PC-3 (cell line): ENCODE measurements around the gene RLN1. TPM values are rescaled to one million over a fixed set of nuclear protein-coding genes. Genes with fewer than 3 reads are reported as not detected.

Experiments
- ATAC-seq: fragments of 200-7000 bp; cut with Tn5 transposase; 2 replicates; pipeline ENCODE4 v1.9.1; 2020; ENCODE audit warnings: mild to moderate bottlenecking, moderate library complexity
- BruUV-seq: library from RNA; stranded (reverse); fragments of 400-500 nt; replicated peaks from 2 replicates; lab custom pipeline; 2021; lab: Mats Ljungman, UMichigan
- CTCF ChIA-PET: fragments of 300-600 bp; sonication (Branson Sonifier 250); formaldehyde crosslinking; loops from one replicate; lab custom pipeline; 2022; ENCODE audit warnings: antibody characterized with exemption; lab: Charles Lee
- POLR2A ChIA-PET: fragments of 300-600 bp; sonication (Branson Sonifier 250); formaldehyde crosslinking; loops from one replicate; lab custom pipeline; 2022; ENCODE audit warnings: antibody characterized with exemption; ENCODE audit not compliant: unreplicated experiment; lab: Charles Lee
- DNase-seq: peaks from one replicate; pipeline ENCODE4 v3.0.0-alpha.2; 2015
- H2AFZ ChIP-seq: fragments of 300-600 bp; sonication (generic); 2 replicates; pipeline ENCODE4 v1.6.0; 2016; ENCODE audit warnings: antibody characterized with exemption, low read length
- H3F3A ChIP-seq: fragments of 300-600 bp; sonication (generic); one replicate; pipeline ENCODE4 v1.6.0; 2017; ENCODE audit warnings: antibody characterized with exemption, low read length, control low read depth, mild to moderate bottlenecking; ENCODE audit not compliant: unreplicated experiment
- H3K27ac ChIP-seq: fragments of 300-600 bp; sonication (generic); 2 replicates; pipeline ENCODE4 v1.5.1; 2016; ENCODE audit warnings: mild to moderate bottlenecking, low read length
- H3K27me3 ChIP-seq: fragments of 300-600 bp; sonication (generic); 2 replicates; pipeline ENCODE4 v1.6.1; 2016; ENCODE audit warnings: low read length, mixed read lengths
- H3K36me3 ChIP-seq: fragments of 300-600 bp; sonication (generic); 2 replicates; pipeline ENCODE4 v1.6.1; 2016; ENCODE audit warnings: low read depth, mixed run types, low read length, mixed read lengths
- H3K4me1 ChIP-seq: fragments of 300-600 bp; sonication (generic); 2 replicates; pipeline ENCODE4 v1.5.1; 2016; ENCODE audit warnings: low read length; ENCODE audit not compliant: insufficient read depth
- H3K4me2 ChIP-seq: fragments of 300-600 bp; sonication (generic); 2 replicates; pipeline ENCODE4 v1.6.0; 2016; ENCODE audit warnings: low read length
- H3K4me3 ChIP-seq: fragments of 300-600 bp; sonication (generic); 2 replicates; pipeline ENCODE4 v1.5.1; 2016; ENCODE audit warnings: mild to moderate bottlenecking, low read length, mixed read lengths
- H3K79me2 ChIP-seq: fragments of 300-600 bp; sonication (generic); 2 replicates; pipeline ENCODE4 v1.6.1; 2017; ENCODE audit warnings: low read length, mixed read lengths
- H3K9ac ChIP-seq: fragments of 300-600 bp; sonication (generic); 2 replicates; pipeline ENCODE4 v1.6.0; 2016; ENCODE audit warnings: mild to moderate bottlenecking, low read length
- H3K9me2 ChIP-seq: fragments of 300-600 bp; sonication (generic); replicated peaks from 2 replicates; pipeline ENCODE4 v1.6.1; 2016; ENCODE audit warnings: mixed run types, low read length, mixed read lengths
- H3K9me3 ChIP-seq: fragments of 300-600 bp; sonication (generic); 2 replicates; pipeline ENCODE4 v1.6.1; 2016; ENCODE audit warnings: low read length, mixed read lengths
- H4K20me1 ChIP-seq: fragments of 300-600 bp; sonication (generic); 2 replicates; pipeline ENCODE4 v1.6.1; 2016; ENCODE audit warnings: low read length, mixed read lengths
- EZH2 ChIP-seq: fragments of 300-600 bp; sonication (generic); IDR thresholded peaks from one replicate; pipeline ENCODE4 v1.6.1; 2017; ENCODE audit warnings: antibody characterized with exemption, mild to moderate bottlenecking, low read length; ENCODE audit not compliant: unreplicated experiment
- EZH2phosphoT487 ChIP-seq: fragments of 300-600 bp; sonication (generic); IDR thresholded peaks from 2 replicates; pipeline ENCODE4 v1.6.1; 2018; ENCODE audit warnings: mild to moderate bottlenecking, antibody characterized with exemption, low read length, borderline replicate concordance
- intact Hi-C: fragments of 100-400 bp; cut with micrococcal nuclease; formaldehyde crosslinking; loops from 2 replicates; pipeline ENCODE4 v1.9.0; 2023
- total RNA-seq: library from RNA; depleted of rRNA; stranded (reverse); fragments of >200 nt; gene quantifications from 2 replicates; pipeline ENCODE4 v1.2.3, GENCODE V29; 2014
- TF ChIP-seq, protein P1 (sequence below): fragments of 300-600 bp; sonication (generic); conservative IDR thresholded peaks from 2 replicates; pipeline ENCODE4 v1.5.1; 2017; ENCODE audit warnings: antibody characterized with exemption, low read depth, mild to moderate bottlenecking, low read length

RLN1 gene
- total RNA-seq, 1 experiment from 2014 or later: not detected

DNA sequence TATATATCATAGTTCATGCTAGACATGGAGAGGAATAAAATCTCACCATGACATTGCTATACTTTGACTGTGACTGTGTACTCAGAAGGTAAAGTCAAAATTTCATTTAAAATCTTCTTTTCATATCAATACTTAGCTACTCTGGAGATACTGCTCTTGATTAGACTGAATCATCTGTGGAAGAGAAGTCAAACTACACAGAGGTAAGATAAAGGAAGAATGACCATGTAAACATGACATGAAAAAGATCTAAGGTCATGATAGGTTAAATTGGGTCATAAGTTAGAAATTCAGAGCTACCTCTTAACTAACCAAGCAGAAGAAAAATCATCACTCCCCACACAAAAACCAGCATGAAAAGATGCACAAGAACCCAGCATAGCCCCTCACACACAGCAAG is 44.8 kb upstream of the RLN1 start:
- POLR2A ChIA-PET: no interaction called here
- no peaks in the 10 kb centered on the region for H4K20me1 ChIP-seq
- no TSS peak for BruUV-seq

GRCh38 chr9:5382479-5382878 is 42.8 kb upstream of the RLN1 start:
- TF ChIP-seq EZH2phosphoT487: no peak
- no peak for TF ChIP-seq EZH2
- TF ChIP-seq, protein P1, sequence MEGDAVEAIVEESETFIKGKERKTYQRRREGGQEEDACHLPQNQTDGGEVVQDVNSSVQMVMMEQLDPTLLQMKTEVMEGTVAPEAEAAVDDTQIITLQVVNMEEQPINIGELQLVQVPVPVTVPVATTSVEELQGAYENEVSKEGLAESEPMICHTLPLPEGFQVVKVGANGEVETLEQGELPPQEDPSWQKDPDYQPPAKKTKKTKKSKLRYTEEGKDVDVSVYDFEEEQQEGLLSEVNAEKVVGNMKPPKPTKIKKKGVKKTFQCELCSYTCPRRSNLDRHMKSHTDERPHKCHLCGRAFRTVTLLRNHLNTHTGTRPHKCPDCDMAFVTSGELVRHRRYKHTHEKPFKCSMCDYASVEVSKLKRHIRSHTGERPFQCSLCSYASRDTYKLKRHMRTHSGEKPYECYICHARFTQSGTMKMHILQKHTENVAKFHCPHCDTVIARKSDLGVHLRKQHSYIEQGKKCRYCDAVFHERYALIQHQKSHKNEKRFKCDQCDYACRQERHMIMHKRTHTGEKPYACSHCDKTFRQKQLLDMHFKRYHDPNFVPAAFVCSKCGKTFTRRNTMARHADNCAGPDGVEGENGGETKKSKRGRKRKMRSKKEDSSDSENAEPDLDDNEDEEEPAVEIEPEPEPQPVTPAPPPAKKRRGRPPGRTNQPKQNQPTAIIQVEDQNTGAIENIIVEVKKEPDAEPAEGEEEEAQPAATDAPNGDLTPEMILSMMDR: no peak
- no peak for DNase-seq
- no peak for ATAC-seq
- no peaks in the 10 kb centered on the region for H3K9me3 ChIP-seq
- CTCF ChIA-PET: no interaction called here
- intact Hi-C loops: no loop called here
- POLR2A ChIA-PET: no interaction called here
- H3K27ac ChIP-seq: no peak overlapping the region
- no peaks in the 10 kb centered on the region for H3K9me2 ChIP-seq
- H3K27me3 ChIP-seq: no peaks in the 10 kb centered on the region
- no peaks in the 10 kb centered on the region for H3F3A ChIP-seq
- H3K9ac ChIP-seq: no peak overlapping the region
- H3K79me2 ChIP-seq: no peaks in the 10 kb centered on the region
- no peak overlapping the region for H3K4me2 ChIP-seq
- no peak overlapping the region for H3K4me3 ChIP-seq
- H3K4me1 ChIP-seq: no peaks in the 10 kb centered on the region
- H2AFZ ChIP-seq: no peak overlapping the region
- no peaks in the 10 kb centered on the region for H4K20me1 ChIP-seq
- no TSS peak for BruUV-seq
- H3K36me3 ChIP-seq: no peaks in the 10 kb centered on the region

More for the DNA sequence above, 44.8 kb upstream of the RLN1 start:
- peaks cover 11% of the 10 kb centered on the region for H3K4me1 ChIP-seq
- TF ChIP-seq, protein P1: no peak
- TF ChIP-seq EZH2phosphoT487: no peak
- TF ChIP-seq EZH2: no peak
- no peaks in the 10 kb centered on the region for H3F3A ChIP-seq
- no peak for DNase-seq
- H3K4me3 ChIP-seq: no peak overlapping the region
- no peaks in the 10 kb centered on the region for H3K9me3 ChIP-seq
- H3K9ac ChIP-seq: no peak overlapping the region
- H3K79me2 ChIP-seq: no peaks in the 10 kb centered on the region
- no peaks in the 10 kb centered on the region for H3K36me3 ChIP-seq
- no peaks in the 10 kb centered on the region for H3K9me2 ChIP-seq
- no peaks in the 10 kb centered on the region for H3K27me3 ChIP-seq
- H2AFZ ChIP-seq: no peak overlapping the region
- ATAC-seq: no peak
- CTCF ChIA-PET: no interaction called here
- H3K27ac ChIP-seq: no peak overlapping the region
- intact Hi-C loops: no loop called here
- H3K4me2 ChIP-seq: no peak overlapping the region

GRCh38 chr9:5375790-5376477 is 36.3 kb upstream of the RLN1 start:
- POLR2A ChIA-PET: no interaction called here
- no peak overlapping the region for H3K4me2 ChIP-seq
- CTCF ChIA-PET: no interaction called here

More at GRCh38 chr9:5375790-5376477, 36.3 kb upstream of the RLN1 start:
- Histone ChIP-seq H4K20me1 (no peaks in the 10 kb centered on the region), H3K36me3 (no peaks in the 10 kb centered on the region), H3K9me3 (no peaks in the 10 kb centered on the region), H3K27ac (no peak overlapping the region), H3K4me3 (no peak overlapping the region), H2AFZ (no peak overlapping the region), H3F3A (no peaks in the 10 kb centered on the region), H3K9me2 (no peaks in the 10 kb centered on the region), H3K4me1 (no peaks in the 10 kb centered on the region), H3K9ac (no peak overlapping the region), H3K27me3 (no peaks in the 10 kb centered on the region), H3K79me2 (no peaks in the 10 kb centered on the region)
- no peak for TF ChIP-seq EZH2phosphoT487
- DNase-seq: peak; percentile 31
- BruUV-seq: no TSS peak
- ATAC-seq: no peak
- intact Hi-C loops: no loop called here
